Activated CD8-positive, alpha-beta memory T cell treated with anti-CD3 and anti-CD28 coated beads for 36 hours (primary cell): ENCODE results near the gene BCL6B. TPM values are rescaled to one million over a fixed set of nuclear protein-coding genes. Genes with fewer than 3 reads are reported as not detected.

Experiments
- CTCF ChIA-PET: fragments of 350-600 bp; sonication (Branson Sonifier 250); formaldehyde crosslinking; loops from one replicate; lab custom pipeline; 2021; ENCODE audit warnings: antibody characterized with exemption; lab: Charles Lee
- POLR2A ChIA-PET: fragments of 350-600 bp; sonication (Branson Sonifier 250); formaldehyde crosslinking; loops from one replicate; lab custom pipeline; 2021; ENCODE audit warnings: antibody characterized with exemption; lab: Charles Lee
- total RNA-seq, 2 experiments: library from RNA; stranded (reverse); gene quantifications; one replicate each; pipeline ENCODE4 v1.2.3, GENCODE V29; 2021

Gene BCL6B
- total RNA-seq, 2 experiments from 2014 or later: 0.86 to 1.0 TPM

DNA sequence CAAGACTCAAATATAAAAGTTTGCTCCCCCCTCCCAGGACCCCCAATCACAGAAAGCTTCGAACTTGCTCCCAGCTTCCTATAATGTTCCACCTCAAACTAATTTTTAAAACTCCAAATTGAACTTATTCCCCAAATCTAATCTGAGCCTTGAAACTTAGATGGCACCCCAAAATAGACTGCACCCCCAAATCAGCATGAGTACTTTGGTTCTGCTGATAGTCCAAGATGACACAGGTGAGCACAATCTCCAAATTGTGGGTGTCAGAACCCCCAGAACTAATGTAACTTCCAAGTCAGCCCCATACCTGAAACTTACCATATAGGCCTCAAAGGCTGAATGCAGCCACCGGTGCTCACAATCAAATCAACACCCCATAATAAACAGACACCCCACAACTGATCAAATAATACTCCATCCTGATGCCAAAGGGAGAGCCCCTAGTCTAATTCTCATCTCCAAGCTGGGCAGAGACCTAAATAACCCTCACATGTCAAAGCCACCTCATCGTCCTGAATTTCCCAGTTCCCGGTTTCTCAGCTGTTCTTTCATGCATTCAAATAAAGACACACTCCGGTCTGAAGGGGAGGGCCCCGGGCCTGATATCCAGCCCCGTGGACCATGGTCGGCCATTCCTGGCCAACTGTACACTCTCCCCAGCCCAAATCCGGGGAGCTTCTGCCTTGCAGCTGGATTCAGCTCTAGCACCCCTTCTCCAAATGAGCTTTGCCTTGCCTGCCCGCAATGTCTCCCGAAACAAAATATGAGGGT lies 1.8 kb upstream of the BCL6B start:
- CTCF ChIA-PET: interaction anchor here (0.6 to 2.8 kb wide), 16 partner anchors 8 to 178 kb away, joined by 3 to 25 read pairs (median 6); partner anchors contain the start of genes ALOX12, RNASEK and SLC16A13
- POLR2A ChIA-PET: no interaction called here

- CTCF ChIA-PET: interaction anchor here (0.6 to 2.8 kb wide), 18 partner anchors 9 to 180 kb away, joined by 3 to 25 read pairs (median 6); partner anchors contain the start of genes ALOX12, RNASEK and SLC16A13
- POLR2A ChIA-PET: no interaction called here
Observed at GRCh38 chr17:7021993-7022778, 664 bp upstream of the BCL6B start.

- CTCF ChIA-PET: interaction anchor here (0.5 to 1.9 kb wide), 9 partner anchors 16 to 1055 kb away, joined by 3 to 6 read pairs (median 3); no protein-coding TSS in a partner anchor
- POLR2A ChIA-PET: interaction anchor here (1.1 kb wide), 1 partner anchor 12 kb away, joined by 3 read pairs; the partner anchor contains the start of gene SLC16A13
Observed at GRCh38 chr17:7023576-7024401, 939 bp downstream of the BCL6B start.

GRCh38 chr17:7024402-7024785 lies 1.5 kb downstream of the BCL6B start:
- ChIA-PET POLR2A (interaction anchor here (1.1 kb wide), 1 partner anchor 11 kb away, joined by 3 read pairs; the partner anchor contains the start of gene SLC16A13), CTCF (interaction anchor here (0.5 to 1.9 kb wide), 5 partner anchors 21 to 1054 kb away, joined by 3 to 6 read pairs (median 3); no protein-coding TSS in a partner anchor)

GRCh38 chr17:7025245-7025644 lies 2.4 kb downstream of the BCL6B start:
- POLR2A ChIA-PET: interaction anchor here (0.6 kb wide), 1 partner anchor 11 kb away, joined by 4 read pairs; the partner anchor contains the start of gene SLC16A13
- CTCF ChIA-PET: interaction anchor here (0.9 to 1.9 kb wide), 3 partner anchors 20 to 114 kb away, joined by 3 to 5 read pairs (median 5); no protein-coding TSS in a partner anchor

DNA sequence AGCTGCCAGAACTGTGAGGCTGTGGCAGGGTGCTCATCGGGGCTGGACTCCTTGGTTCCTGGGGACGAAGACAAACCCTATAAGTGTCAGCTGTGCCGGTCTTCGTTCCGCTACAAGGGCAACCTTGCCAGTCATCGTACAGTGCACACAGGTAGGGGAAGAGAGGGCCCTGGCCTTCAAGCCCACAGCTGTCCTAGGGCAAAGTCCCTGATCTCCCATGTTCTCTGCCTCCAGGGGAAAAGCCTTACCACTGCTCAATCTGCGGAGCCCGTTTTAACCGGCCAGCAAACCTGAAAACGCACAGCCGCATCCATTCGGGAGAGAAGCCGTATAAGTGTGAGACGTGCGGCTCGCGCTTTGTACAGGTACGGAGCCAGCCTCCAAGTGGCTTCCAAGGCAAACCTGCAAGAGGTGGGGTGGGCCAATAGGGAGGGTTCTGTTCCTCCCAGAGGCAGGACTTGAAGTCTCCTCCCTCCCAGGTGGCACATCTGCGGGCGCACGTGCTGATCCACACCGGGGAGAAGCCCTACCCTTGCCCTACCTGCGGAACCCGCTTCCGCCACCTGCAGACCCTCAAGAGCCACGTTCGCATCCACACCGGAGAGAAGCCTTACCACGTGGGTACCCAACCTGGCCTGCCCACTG lies 3.7 kb downstream of the BCL6B start:
- CTCF ChIA-PET: no interaction called here

DNA sequence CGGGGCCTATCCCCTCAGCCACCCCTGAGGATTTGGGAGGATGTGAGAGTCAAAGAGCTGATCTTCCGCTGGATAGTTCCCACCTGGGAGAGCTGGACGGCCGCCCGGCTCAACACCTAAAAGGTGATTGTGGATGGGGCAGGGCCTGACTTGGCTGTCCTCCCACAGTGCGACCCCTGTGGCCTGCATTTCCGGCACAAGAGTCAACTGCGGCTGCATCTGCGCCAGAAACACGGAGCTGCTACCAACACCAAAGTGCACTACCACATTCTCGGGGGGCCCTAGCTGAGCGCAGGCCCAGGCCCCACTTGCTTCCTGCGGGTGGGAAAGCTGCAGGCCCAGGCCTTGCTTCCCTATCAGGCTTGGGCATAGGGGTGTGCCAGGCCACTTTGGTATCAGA lies 4.5 kb downstream of the BCL6B start:
- ChIA-PET CTCF (interaction anchor here (1.3 to 1.6 kb wide), 2 partner anchors 11 to 16 kb away, joined by 3 to 5 read pairs; no protein-coding TSS in a partner anchor), POLR2A (no interaction called here)

More for the DNA sequence above, 3.7 kb downstream of the BCL6B start:
- POLR2A ChIA-PET: no interaction called here

- CTCF ChIA-PET: no interaction called here
- POLR2A ChIA-PET: no interaction called here
Observed at GRCh38 chr17:7029096-7029495, 6.2 kb downstream of the BCL6B start.

- POLR2A ChIA-PET: no interaction called here
- CTCF ChIA-PET: no interaction called here
Observed at GRCh38 chr17:7029659-7030058, 6.8 kb downstream of the BCL6B start.

DNA sequence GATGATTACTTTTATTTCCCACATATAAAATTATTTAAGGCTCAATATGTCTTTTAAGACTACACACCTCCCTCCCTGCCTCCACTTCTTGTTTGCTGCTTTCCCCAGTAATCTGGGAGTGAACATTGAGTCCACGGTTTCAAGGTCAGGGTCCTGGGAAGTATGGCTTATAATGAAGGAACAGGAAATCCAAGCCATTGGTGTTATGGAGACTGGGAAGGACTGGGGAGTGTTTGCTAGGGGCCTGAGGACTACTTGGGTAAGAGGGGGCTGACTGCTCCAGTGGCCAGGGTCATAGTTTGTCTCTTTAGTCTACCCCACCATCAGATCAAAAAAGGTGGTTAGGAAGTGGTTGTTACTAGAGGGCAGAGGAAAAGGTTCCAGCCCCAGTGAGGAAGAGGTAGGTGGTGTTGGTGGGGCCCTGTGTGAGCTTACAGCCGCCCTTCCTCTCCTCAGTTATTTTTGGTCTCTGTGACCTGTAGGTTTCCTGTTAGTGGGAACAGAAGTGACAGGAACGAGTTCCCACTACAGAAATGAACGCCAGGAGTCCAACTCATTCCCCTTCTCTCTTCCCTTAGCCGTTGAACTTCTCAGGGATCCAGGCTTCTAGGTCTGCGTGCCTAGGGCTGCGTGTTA lies 12.2 kb downstream of the BCL6B start:
- POLR2A ChIA-PET: interaction anchor here (1.0 to 1.6 kb wide), 4 partner anchors 10 to 22 kb away, joined by 3 to 25 read pairs (median 5); partner anchors contain the start of genes RNASEK and SLC16A11
- CTCF ChIA-PET: interaction anchor here (0.6 to 1.7 kb wide), 9 partner anchors 10 to 526 kb away, joined by 3 to 7 read pairs (median 3); partner anchors contain the start of gene SENP3

- CTCF ChIA-PET: interaction anchor here (0.6 to 1.7 kb wide), 9 partner anchors 10 to 526 kb away, joined by 3 to 7 read pairs (median 3); partner anchors contain the start of gene SENP3
- POLR2A ChIA-PET: interaction anchor here (0.6 to 1.6 kb wide), 7 partner anchors 9 to 1538 kb away, joined by 3 to 25 read pairs (median 4); partner anchors contain the start of genes RNASEK and SLC16A11
Observed at GRCh38 chr17:7035591-7036368, 12.9 kb downstream of the BCL6B start, which contains the start of gene SLC16A13. Gene SLC16A13, plus strand, starts transcription at chr17:7036015. Its CDS starts 368 bp downstream, at chr17:7036383.

GRCh38 chr17:7038025-7038862 lies 15.4 kb downstream of the BCL6B start:
- CTCF ChIA-PET: interaction anchor here (0.7 to 2.1 kb wide), 3 partner anchors 8 to 139 kb away, joined by 3 to 4 read pairs (median 4); no protein-coding TSS in a partner anchor
- POLR2A ChIA-PET: no interaction called here

DNA sequence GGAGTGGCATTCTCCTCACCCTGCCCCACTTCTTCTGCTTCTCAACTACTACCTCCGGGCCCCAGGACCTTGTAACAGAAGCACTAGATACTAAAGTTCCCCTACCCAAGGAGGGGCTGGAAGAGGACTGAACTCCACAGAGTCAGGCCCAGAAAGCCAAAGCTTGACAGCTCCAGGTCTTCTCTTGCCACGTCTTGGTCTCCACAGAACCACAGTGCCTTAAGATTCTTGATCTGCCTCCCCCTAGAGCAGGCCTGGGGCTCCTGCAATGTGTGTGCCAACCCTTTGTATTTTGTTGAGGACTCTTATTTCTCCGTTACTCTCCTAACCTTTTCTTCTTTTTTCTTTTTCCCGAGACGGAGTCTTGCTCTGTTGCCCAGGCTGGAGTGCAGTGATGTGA lies 17.0 kb downstream of the BCL6B start:
- ChIA-PET CTCF (interaction anchor here (0.7 kb wide), 1 partner anchor 1697 kb away, joined by 3 read pairs; no protein-coding TSS in a partner anchor), POLR2A (interaction anchor here (0.7 kb wide), 2 partner anchors 419 to 892 kb away, joined by 7 to 11 read pairs; partner anchors contain the start of genes CNTROB and TRAPPC1)

- POLR2A ChIA-PET: interaction anchor here (0.5 kb wide), 1 partner anchor 150 kb away, joined by 5 read pairs; no protein-coding TSS in a partner anchor
- CTCF ChIA-PET: interaction anchor here (0.7 to 1.7 kb wide), 7 partner anchors 18 to 444 kb away, joined by 3 to 5 read pairs (median 3); partner anchors contain the start of gene BCL6B
Observed at GRCh38 chr17:7041607-7042500, 19.0 kb downstream of the BCL6B start.
